Chondrocyte (in vitro differentiated cells): ENCODE results near the gene CNR2. TPM values are rescaled to one million over a fixed set of nuclear protein-coding genes. Genes with fewer than 3 reads are reported as not detected.
"Not testable (repeated sequence)": the region's sequence is repeated elsewhere in the genome, so short reads cannot be mapped to it uniquely, and the experiment has no call there.

Source experiments
- DNase-seq: peaks from one replicate; pipeline ENCODE4 v3.0.0; 2021; ENCODE audit warnings: mixed read lengths, low spot score
- H3K27ac Mint-ChIP-seq: one replicate; pipeline ENCODE4 v1.8.0; 2021; ENCODE audit warnings: mild to moderate bottlenecking, moderate library complexity, mixed read lengths; ENCODE audit not compliant: unreplicated experiment
- H3K27me3 Mint-ChIP-seq: 2 replicates; pipeline ENCODE4 v1.8.0; 2021; ENCODE audit warnings: low read depth, mixed read lengths
- H3K36me3 Mint-ChIP-seq: 2 replicates; pipeline ENCODE4 v1.8.0; 2021; ENCODE audit warnings: low read depth, mixed read lengths
- H3K4me1 Mint-ChIP-seq: 2 replicates; pipeline ENCODE4 v1.8.0; 2021; ENCODE audit warnings: low read depth, mild to moderate bottlenecking, mixed read lengths
- H3K4me3 Mint-ChIP-seq: one replicate; pipeline ENCODE4 v1.8.0; 2021; ENCODE audit warnings: mild to moderate bottlenecking, moderate library complexity, mixed read lengths; ENCODE audit not compliant: unreplicated experiment
- H3K9me3 Mint-ChIP-seq: 2 replicates; pipeline ENCODE4 v1.8.0; 2021; ENCODE audit warnings: low read depth, mixed read lengths
- total RNA-seq: library from RNA; stranded (reverse); gene quantifications from 3 replicates; pipeline ENCODE4 v1.2.1, GENCODE V29; 2021
- TF ChIP-seq, protein P1 (sequence below): fragments of 200-600 bp; sonication (generic); IDR thresholded peaks from 2 replicates; pipeline ENCODE4 v1.5.0; 2021; ENCODE audit warnings: antibody characterized with exemption, mild to moderate bottlenecking, moderate library complexity

The CNR2 gene
- total RNA-seq, 1 donor from 2014 or later, result not detected

- TF ChIP-seq, protein P1, sequence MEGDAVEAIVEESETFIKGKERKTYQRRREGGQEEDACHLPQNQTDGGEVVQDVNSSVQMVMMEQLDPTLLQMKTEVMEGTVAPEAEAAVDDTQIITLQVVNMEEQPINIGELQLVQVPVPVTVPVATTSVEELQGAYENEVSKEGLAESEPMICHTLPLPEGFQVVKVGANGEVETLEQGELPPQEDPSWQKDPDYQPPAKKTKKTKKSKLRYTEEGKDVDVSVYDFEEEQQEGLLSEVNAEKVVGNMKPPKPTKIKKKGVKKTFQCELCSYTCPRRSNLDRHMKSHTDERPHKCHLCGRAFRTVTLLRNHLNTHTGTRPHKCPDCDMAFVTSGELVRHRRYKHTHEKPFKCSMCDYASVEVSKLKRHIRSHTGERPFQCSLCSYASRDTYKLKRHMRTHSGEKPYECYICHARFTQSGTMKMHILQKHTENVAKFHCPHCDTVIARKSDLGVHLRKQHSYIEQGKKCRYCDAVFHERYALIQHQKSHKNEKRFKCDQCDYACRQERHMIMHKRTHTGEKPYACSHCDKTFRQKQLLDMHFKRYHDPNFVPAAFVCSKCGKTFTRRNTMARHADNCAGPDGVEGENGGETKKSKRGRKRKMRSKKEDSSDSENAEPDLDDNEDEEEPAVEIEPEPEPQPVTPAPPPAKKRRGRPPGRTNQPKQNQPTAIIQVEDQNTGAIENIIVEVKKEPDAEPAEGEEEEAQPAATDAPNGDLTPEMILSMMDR, result no peak
- Mint-ChIP-seq H3K27me3 (no peaks in the 10 kb centered on the region), H3K27ac (no peak overlapping the region), H3K36me3 (peaks cover 14% of the 10 kb centered on the region), H3K4me3 (no peak overlapping the region), H3K9me3 (no peaks in the 10 kb centered on the region), H3K4me1 (peaks cover 11% of the 10 kb centered on the region)
- no peak for DNase-seq
Observed at GRCh38 chr1:23862640-23863039, 50.5 kb downstream of the CNR2 start.

DNA sequence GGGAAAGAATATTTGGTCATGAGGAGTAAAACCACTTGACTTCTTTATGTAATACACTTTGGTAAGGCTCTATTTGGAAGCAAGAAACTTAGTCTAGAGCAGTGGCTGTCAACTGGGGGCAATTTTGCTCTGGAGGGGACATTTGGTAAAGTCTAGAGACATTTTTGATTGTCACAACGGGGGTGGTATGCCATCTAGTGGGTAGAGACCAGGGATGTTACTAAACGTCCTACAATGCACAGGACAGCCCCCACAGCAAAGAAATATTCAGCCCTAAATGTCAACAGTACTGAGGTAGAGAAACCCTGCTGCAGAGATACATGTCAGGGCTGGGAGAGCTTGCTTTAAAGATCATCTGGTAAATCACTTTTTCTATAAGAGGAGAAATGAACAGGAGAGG is 58.6 kb downstream of the CNR2 start:
- no peaks in the 10 kb centered on the region for H3K27me3 Mint-ChIP-seq
- H3K9me3 Mint-ChIP-seq, result no peaks in the 10 kb centered on the region
- no peak for DNase-seq
- TF ChIP-seq, protein P1, result peak; percentile 67
- H3K27ac Mint-ChIP-seq, result no peak overlapping the region
- no peak overlapping the region for H3K4me3 Mint-ChIP-seq
- H3K4me1 Mint-ChIP-seq, result no peaks in the 10 kb centered on the region
- H3K36me3 Mint-ChIP-seq, result peaks cover 7% of the 10 kb centered on the region

- H3K27ac Mint-ChIP-seq, H3K36me3 Mint-ChIP-seq, H3K4me1 Mint-ChIP-seq, DNase-seq, H3K4me3 Mint-ChIP-seq, H3K9me3 Mint-ChIP-seq, H3K27me3 Mint-ChIP-seq: not testable (repeated sequence)
Observed at GRCh38 chr1:23853124-23853523, 60.0 kb downstream of the CNR2 start.

DNA sequence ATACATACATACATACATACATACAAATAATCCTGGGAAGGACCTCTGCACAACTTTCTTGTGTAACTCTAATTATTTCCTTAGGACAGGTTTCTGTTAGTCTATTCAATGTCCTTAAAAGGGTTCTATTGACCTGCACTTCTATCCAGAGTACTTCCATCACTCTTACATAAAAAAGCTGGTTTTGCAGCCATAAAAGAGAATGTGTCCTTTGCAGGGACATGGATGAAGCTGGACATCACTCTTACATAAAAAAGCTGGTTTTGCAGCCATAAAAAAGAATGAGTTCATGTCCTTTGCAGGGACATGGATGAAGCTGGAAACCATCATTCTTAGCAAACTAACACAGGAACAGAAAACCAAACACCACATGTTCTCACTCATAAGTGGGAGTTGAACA is 61.8 kb downstream of the CNR2 start:
- not testable (repeated sequence) for H3K27me3 Mint-ChIP-seq, H3K4me3 Mint-ChIP-seq, H3K4me1 Mint-ChIP-seq, DNase-seq, H3K27ac Mint-ChIP-seq
- Mint-ChIP-seq H3K36me3 (peaks cover 21% of the 10 kb centered on the region), H3K9me3 (peaks cover 11% of the 10 kb centered on the region)

DNA sequence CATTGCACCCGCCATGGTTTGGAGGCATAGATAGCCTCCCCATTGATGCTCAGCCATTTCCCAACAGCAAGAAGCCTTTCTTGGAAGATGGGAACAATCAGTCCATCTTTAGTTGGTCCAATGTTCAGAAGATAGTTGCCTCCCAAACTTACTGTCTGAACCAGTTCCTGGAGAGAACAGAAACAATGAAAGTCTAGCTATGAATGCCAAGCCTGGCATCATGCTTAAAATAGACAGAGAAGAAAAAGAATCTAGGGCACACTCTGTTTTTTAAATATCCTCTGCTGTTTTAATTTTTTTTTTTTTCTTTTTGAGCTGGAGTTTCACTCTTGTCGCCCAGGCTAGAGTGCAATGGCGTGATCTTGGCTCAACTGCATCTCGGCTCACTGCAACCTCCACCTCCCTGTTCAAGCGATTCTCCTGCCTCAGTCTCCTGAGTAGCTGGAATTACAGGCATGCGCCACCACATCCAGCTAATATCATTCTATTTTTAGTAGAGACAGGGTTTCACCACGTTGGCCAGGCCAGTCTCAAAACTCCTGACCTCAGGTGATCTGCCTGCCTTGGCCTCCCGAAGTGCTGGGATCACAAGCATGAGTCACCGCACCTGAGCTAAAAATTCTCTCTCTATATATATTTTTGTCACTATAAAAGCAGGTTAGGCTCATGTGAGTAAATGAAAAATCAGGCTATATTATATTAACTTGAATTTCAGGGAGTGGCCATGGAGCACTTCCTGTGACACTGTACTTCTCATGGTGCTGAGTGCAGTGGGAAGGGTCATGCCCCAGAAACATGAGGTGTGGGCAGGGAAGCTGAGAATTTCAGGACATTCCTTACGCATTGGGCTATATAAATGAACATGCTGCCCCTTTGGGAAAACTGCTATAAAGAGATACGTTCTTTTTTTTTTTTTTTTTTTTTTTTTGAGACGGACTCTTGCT is 64.2 kb downstream of the CNR2 start:
- TF ChIP-seq, protein P1, result no peak
- DNase-seq, result no peak
- no peaks in the 10 kb centered on the region for H3K27me3 Mint-ChIP-seq
- peaks cover 11% of the 10 kb centered on the region for H3K9me3 Mint-ChIP-seq
- peaks cover 26% of the 10 kb centered on the region for H3K36me3 Mint-ChIP-seq
- no peak overlapping the region for H3K4me3 Mint-ChIP-seq
- no peaks in the 10 kb centered on the region for H3K4me1 Mint-ChIP-seq
- no peak overlapping the region for H3K27ac Mint-ChIP-seq

DNA sequence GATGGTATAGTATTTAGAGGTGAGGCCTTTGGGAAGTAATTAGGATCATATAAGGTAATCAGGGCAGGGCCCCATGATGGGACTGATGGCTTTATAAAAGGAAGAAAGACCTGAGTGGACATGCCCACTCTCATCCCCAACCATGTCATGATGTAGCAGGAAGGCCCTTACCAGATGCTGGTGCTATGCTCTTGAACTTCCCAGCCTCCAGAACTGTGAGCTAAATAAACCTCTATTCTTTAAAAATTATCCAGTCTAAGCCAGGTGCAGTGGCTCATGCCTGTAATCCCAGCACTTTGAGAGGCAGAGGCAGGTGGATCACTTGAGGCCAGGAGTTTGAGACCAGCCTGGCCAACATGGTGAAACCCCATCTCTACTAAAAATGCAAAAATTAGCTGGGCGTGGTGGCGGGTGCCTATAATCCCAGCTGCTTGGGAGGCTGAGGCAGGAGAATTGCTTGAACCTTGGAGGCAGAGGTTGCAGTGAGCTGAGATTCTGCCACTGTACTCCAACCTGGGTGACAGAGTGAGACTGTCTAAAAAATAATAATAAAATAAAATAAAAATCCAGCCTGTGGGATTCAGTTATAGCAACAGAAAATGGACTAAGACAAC is 65.6 kb downstream of the CNR2 start:
- not testable (repeated sequence) for H3K27ac Mint-ChIP-seq, H3K27me3 Mint-ChIP-seq, H3K4me3 Mint-ChIP-seq, H3K4me1 Mint-ChIP-seq, DNase-seq
- H3K36me3 Mint-ChIP-seq, result peaks cover 24% of the 10 kb centered on the region
- peaks cover 11% of the 10 kb centered on the region for H3K9me3 Mint-ChIP-seq
